ENCODE results near the gene ARPC2. TPM values are rescaled to one million over a fixed set of nuclear protein-coding genes. Genes with fewer than 3 reads are reported as not detected.

Gene ARPC2
- total RNA-seq, 1 donor from 2014 or later, result 446 TPM

DNA sequence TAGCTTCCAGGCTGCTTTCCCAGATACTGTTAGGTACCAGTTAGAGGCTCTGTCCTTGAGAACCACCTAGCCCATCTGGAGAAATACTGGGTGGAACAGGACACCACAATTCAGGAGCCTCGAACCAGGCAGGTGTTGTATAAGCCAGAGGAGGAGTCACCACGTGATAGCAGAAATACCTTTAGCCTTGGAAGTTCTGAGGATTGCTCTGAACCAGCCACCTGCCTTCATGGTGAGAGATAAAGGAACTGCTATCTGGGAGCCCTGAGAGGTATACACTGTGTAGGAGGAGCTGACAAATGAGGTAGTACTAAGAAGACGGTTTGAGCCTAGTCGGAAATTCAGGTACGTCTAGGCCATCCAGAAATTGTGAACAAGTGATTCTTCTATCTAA lies 36.2 kb downstream of the ARPC2 start:
- no peak for DNase-seq (ENCODE audit: low read depth, low spot score)

GRCh38 chr2:218255446-218255845 lies 38.5 kb downstream of the ARPC2 start:
- DNase-seq (ENCODE audit: low read depth, low spot score), result no peak

- no peak for DNase-seq (ENCODE audit: low read depth, low spot score)
These were observed 39.8 kb downstream of the ARPC2 start for GRCh38 chr2:218256612-218257350.

DNA sequence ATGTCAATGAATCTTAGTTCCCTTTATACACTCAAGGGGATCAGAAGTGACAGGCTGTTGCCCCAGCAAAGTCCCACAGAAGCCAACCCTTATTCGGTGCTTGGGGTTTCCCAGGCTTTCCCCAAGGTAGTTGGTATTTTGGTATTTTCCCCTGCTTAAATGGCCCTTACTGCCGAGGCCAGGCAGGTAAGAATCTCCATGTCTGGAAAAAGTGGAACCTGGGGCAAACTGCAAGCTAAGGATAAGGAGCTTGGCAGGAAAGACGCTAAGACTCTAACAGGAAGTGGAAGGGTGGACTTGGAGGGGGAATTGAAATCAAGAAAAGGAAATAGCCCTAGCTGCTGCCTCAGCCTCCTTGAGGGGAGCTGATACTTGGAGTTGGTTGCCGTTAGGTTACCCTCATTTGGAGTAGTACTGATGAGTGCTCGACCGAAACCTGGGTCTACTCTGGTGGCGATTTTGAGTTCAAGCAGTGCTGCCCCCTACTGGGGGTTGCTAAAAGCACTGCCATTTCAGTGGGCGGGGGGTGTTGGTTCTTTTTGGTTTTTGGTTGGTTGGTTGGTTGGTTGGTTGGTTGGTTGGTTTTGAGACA lies 40.5 kb downstream of the ARPC2 start:
- no peak for DNase-seq (ENCODE audit: low read depth, low spot score)

DNA sequence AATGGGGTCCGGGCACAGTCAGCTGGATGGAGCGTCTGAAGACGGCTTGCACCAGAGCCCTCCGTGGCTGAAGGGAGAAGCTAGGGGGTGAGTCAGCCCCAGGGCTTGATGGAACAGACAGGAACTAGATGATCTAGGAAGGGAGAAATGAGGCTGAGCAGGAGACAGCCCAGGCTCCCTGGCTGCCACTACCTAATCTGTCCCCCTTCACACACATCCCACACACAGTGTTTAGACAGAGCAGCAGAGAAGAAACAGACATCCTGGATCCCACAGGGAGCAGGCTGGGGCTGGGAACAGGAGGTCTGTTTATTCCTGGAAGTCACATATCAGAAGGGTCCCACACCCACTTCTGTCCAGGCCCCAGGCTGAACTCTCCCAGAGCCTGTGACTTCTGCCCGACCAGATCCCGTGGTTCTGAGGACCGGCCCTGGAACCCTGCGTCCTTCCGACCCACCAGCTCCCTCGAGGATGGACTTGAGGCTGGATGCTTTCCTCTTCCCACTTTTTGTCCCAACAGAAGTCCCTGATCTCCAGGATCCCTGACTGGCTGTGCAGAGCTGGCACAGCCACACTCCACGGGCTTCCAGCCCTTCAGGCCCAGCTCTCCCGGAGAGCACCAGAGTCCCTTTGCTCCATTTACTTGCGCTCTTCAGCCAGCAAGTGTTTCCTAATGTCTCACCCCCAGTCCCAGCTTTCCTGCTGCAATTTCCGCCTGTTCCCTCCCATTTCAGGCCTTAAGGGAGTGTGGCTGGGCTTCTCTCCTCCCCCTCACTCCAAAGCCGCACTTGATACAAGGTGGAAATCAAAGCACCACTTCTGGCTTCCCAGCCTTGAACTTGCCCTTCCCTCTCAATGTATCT lies 42.3 kb downstream of the ARPC2 start:
- DNase-seq (ENCODE audit: low read depth, low spot score), result no peak

DNA sequence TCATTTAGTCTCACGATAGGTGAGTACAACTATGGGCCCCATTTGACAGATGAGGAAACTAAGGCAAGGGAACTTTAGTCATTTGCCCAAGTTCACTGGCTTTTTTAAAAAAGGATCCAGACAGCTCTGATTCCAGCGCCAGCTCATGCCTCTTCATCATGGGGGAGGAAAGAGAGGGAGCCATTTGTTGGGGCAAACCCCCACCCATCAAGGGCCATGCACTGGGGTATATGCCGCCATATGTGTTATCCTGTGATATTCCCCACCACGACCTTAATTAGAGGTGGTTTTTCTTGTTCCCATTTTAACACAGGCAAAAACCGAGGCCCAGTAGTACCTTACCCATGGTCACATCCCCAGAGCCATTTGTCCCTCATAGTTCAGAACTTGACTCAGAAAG lies 43.2 kb downstream of the ARPC2 start:
- no peak for DNase-seq (ENCODE audit: low read depth, low spot score)

GRCh38 chr2:218260742-218261422 lies 43.9 kb downstream of the ARPC2 start, which contains the start of gene GPBAR1:
Gene GPBAR1, plus strand, starts transcription at chr2:218261015. Its CDS starts 1,710 bp downstream, at chr2:218262725.
- DNase-seq (ENCODE audit: low read depth, low spot score), result no peak

- DNase-seq (ENCODE audit: low read depth, low spot score), result no peak
These were observed 44.6 kb downstream of the ARPC2 start for GRCh38 chr2:218261423-218262236.

GRCh38 chr2:218262237-218262600 lies 45.2 kb downstream of the ARPC2 start:
- DNase-seq (ENCODE audit: low read depth, low spot score), result no peak

- no peak for DNase-seq (ENCODE audit: low read depth, low spot score)
These were observed 45.9 kb downstream of the ARPC2 start for GRCh38 chr2:218262631-218263586.

DNA sequence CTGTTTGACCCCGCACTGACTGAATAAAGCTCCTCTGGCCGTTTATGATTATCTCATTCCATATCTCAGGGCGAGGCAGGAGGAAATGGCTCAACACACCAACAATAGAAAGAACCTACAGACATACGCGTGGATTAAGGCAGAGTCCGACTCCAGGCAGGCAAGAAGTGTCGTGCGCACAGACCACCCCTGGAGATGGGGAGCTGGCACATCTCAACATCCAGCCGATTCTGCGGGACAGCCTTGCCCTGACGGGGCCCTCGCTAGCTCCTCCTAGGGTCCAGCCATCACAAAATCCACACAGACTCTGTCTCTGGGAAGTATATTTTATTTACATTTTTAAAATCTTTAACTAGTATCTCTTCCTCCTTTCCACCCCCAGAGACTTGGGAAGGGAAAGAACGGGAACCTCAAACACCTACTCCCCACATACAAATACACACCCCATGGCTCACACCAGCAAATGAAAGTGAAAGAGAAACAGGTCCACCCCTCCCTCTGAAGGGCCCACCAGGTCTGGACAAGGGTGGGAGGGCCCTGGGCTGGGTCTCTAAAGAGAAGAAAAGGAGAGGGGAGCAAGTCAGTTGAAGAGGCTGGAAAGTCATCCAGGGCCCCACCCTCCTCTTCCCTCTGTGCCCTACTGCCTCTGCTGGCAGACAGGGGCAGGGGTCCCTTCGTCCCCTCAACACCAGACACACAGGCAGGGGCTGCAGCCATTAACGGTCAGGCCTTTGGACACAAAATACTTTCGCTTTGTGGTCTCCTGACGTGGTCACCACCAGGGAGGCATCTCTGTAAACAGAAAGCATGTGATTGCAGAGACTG lies 47.0 kb downstream of the ARPC2 start:
- DNase-seq (ENCODE audit: low read depth, low spot score), result no peak

- DNase-seq (ENCODE audit: low read depth, low spot score), result no peak
These were observed 48.0 kb downstream of the ARPC2 start for GRCh38 chr2:218264773-218265561.

GRCh38 chr2:218265626-218266025 lies 48.6 kb downstream of the ARPC2 start:
- DNase-seq (ENCODE audit: low read depth, low spot score), result no peak

- DNase-seq (ENCODE audit: low read depth, low spot score), result no peak
These were observed 49.5 kb downstream of the ARPC2 start for GRCh38 chr2:218266316-218266979.

- no peak for DNase-seq (ENCODE audit: low read depth, low spot score)
These were observed 50.3 kb downstream of the ARPC2 start for GRCh38 chr2:218267259-218267658.

DNA sequence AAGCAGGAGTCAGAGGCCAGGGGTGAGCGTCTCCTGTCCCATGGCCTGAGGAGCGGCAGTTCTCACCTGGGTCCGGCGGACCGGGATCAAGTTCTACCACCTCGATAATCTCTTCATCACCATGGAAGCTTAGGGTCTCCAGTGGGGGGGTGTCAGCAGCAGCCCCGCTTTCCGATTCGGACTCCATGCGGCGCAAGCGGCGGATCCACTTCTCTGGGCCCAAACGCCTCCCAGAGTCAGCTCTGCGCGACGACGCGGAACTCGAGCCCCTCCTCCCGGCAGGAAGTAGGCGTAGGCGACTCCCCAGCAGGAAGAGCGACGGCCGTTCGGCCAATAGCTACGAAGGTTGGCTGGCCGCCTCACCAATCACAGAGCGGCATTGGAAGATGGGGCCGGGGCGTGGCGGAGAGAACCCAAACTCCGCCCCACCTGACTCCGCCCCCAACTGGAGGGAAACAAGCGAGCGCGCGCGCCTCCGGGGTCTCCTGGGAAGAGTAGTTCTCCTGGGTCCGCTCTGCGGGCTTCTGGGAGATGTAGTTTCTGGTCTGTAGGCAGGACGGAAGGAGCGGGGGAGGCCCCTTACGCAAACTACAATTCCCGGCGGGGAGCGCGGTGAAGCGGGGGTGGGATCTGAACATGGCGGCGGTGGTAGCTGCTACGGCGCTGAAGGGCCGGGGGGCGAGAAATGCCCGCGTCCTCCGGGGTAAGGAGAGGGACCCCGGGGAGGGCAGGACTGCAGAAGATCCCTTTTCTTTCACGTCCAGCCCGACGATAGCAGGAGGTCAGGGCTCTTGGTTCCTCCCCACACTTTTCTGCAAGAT lies 53.1 kb downstream of the ARPC2 start, which contains the start of the genes AAMP and PNKD:
Gene AAMP, minus strand, starts transcription at position 238 of the 821 bp plus-strand sequence. Its CDS starts 51 bp downstream, at position 187.
Gene PNKD, plus strand, starts transcription at position 620 of the 821 bp plus-strand sequence. Its CDS starts 17 bp downstream, at position 637.
- DNase-seq (ENCODE audit: low read depth, low spot score), result peak; percentile 96

All from pulmonary artery endothelial cell (primary cell).